Ovary (tissue), 9 donors: Measurements from ENCODE around the gene NELFA. TPM values are rescaled to one million over a fixed set of nuclear protein-coding genes. Genes with fewer than 3 reads are reported as not detected.
A peak's percentile ranks its signal among the peaks of the same experiment; 100 is the strongest.

Experiments used
- DNase-seq, 5 donors: peaks; one replicate each; pipeline ENCODE4 v3.0.0-alpha.2; 2019 to 2020
- H3K27ac ChIP-seq, 2 donors: fragments of 200-600 bp; one replicate each; pipeline versions ENCODE4 v1.5.1 to v1.8.0; 2019 to 2022
- H3K27me3 ChIP-seq: fragments of 200-600 bp; one replicate; pipeline ENCODE4 v1.8.0; 2022
- H3K36me3 ChIP-seq: fragments of 200-600 bp; sonication (generic); one replicate; pipeline ENCODE4 v1.5.1; 2019
- H3K4me1 ChIP-seq: one replicate; pipeline ENCODE4 v1.8.1; 2013; ENCODE audit warnings: mild to moderate bottlenecking, moderate library complexity; ENCODE audit not compliant: insufficient read depth
- H3K4me3 ChIP-seq: fragments of 200-600 bp; sonication (generic); one replicate; pipeline ENCODE4 v1.5.1; 2017
- H3K9me3 ChIP-seq, 2 donors: fragments of 200-600 bp in 1 of 2; sonication (generic) in 1 of 2; one replicate each; pipeline versions ENCODE4 v1.5.1 to v1.8.1; 2013 to 2019; ENCODE audit warnings: mild to moderate bottlenecking in 1 of 2, moderate library complexity in 1 of 2
- EP300 ChIP-seq: sonication (generic); formaldehyde crosslinking; IDR thresholded peaks from one replicate; pipeline ENCODE4 v1.6.1; 2017; ENCODE audit warnings: antibody characterized with exemption
- POLR2A ChIP-seq: fragments of 450-650 bp; IDR thresholded peaks from one replicate; pipeline ENCODE4 v1.6.1; 2017; ENCODE audit warnings: antibody characterized with exemption, mild to moderate bottlenecking, moderate library complexity
- WGBS, 3 donors: extraction: QIAGEN DNeasy Blood & Tissue Kit in 1 of 3; methylation state at CpG; one replicate each; pipeline versions ENCODE4 v1.1.5 to v1.1.7; 2013 to 2017; 5-methylcytosine and 5-hydroxymethylcytosine counted together
- intact Hi-C, 4 donors: fragments of 100-400 bp; cut with DNase I; formaldehyde crosslinking; loops; one replicate each; pipeline versions ENCODE4 v1.11.0 to v1.15.1; 2022 to 2023
- polyA plus RNA-seq, 2 donors: library from polyadenylated mRNA; stranded (reverse); fragments of 200-250 nt in 1 of 2; fragments of 350-450 nt in 1 of 2; fragmentation: Illumina TruSeq in 1 of 2; extraction: RNeasy Lipid Tissue Mini Kit (QIAGEN cat#74804) in 1 of 2; gene quantifications; one replicate each; pipeline ENCODE4 v1.2.3, GENCODE V29; 2013 to 2014
- total RNA-seq, 7 donors: library from RNA; depleted of rRNA in 2 of 7; stranded (reverse); fragments of >200 nt in 2 of 7; fragmentation: NEBNext Ultra II Directional in 3 of 7; extraction: Animal tissue kit (Norgen Biotek cat#: 25700) in 3 of 7; gene quantifications; one replicate each; pipeline versions ENCODE4 v1.1.0 to v1.2.4, GENCODE V29; 2016 to 2023
- TF ChIP-seq, protein P1 (sequence below), 3 donors: fragments of 450-650 bp in 2 of 3; fragments of 200-600 bp in 1 of 3; IDR thresholded peaks; one replicate each; pipeline versions ENCODE4 v1.5.1 to v1.8.0; 2016 to 2022; ENCODE audit warnings: antibody characterized with exemption in 3 of 3, mild to moderate bottlenecking in 1 of 3
- donor health status: DM: no; HTN: no; CAD: no; lungs with moderate emphysema.
- donor health status: DM: no; HTN: no; CAD: no.
- donor health status: Bipolar disorder and iron deficiency.
- donor health status: DM: yes; HTN: yes; CAD: no.
- donor health status: DM: no; HTN: no; CAD: no.
- donor health status: DM: yes; HTN: yes; CAD: no.

The NELFA gene
- total and polyA plus RNA-seq, 9 donors = 12.5 to 42.8 (median 30.8) TPM

DNA sequence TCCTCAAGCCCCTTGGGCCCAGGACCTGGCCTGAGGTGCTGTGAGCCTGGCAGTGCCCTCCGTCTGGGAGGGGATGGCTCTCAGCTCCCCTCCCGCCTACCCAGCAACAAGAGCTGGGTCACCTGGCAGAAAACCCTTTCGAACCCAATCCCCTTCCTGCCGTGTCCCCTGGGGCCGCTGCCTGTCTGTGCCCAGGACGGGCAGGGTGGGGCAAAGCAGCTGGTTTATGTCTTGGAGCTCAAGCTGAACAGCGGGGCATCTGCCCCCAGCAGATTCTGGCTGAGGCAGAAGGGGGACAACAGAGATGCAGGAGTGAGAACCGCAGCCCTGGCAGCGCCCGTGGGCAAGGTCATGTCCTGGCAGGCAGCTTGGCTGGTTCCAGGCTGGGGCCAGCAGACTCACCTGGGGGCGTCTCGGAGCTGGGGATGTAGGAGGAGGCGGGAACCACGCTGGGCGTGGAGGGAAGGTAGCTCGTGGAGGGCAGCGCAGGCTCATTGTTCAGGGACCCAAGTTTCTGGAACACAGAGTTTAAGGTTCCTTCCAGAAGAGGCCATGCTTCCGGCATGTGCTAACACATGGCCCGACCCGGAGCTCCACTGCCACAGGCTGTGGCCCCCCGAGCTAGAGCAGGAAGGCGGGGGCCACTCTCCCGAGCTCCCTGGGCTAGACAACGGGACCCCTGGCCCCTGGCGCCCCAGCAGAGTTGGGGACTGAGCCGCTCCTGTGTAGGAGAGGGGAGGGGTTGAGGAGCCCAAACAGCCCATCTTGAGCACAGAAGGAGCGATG, 24.2 kb downstream of the NELFA start:
- 72 to 80% (median 75%) methylated on average over 27 of the region's 27 CpGs for WGBS, 3 donors
- Histone ChIP-seq H3K36me3 (no peaks in the 10 kb centered on the region), H3K27me3 (no peaks in the 10 kb centered on the region), H3K27ac (no peak overlapping the region), H3K4me3 (no peak overlapping the region), H3K4me1 (no peaks in the 10 kb centered on the region), H3K9me3 (no peaks in the 10 kb centered on the region)
- intact Hi-C loops = no loop called here
- peak in 1 of 5 donors; percentile 9 for DNase-seq
- TF ChIP-seq POLR2A = no peak
- no peak for TF ChIP-seq EP300
- TF ChIP-seq, protein P1, sequence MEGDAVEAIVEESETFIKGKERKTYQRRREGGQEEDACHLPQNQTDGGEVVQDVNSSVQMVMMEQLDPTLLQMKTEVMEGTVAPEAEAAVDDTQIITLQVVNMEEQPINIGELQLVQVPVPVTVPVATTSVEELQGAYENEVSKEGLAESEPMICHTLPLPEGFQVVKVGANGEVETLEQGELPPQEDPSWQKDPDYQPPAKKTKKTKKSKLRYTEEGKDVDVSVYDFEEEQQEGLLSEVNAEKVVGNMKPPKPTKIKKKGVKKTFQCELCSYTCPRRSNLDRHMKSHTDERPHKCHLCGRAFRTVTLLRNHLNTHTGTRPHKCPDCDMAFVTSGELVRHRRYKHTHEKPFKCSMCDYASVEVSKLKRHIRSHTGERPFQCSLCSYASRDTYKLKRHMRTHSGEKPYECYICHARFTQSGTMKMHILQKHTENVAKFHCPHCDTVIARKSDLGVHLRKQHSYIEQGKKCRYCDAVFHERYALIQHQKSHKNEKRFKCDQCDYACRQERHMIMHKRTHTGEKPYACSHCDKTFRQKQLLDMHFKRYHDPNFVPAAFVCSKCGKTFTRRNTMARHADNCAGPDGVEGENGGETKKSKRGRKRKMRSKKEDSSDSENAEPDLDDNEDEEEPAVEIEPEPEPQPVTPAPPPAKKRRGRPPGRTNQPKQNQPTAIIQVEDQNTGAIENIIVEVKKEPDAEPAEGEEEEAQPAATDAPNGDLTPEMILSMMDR (IDR thresholded peaks at IDR 0.05) = no peak

DNA sequence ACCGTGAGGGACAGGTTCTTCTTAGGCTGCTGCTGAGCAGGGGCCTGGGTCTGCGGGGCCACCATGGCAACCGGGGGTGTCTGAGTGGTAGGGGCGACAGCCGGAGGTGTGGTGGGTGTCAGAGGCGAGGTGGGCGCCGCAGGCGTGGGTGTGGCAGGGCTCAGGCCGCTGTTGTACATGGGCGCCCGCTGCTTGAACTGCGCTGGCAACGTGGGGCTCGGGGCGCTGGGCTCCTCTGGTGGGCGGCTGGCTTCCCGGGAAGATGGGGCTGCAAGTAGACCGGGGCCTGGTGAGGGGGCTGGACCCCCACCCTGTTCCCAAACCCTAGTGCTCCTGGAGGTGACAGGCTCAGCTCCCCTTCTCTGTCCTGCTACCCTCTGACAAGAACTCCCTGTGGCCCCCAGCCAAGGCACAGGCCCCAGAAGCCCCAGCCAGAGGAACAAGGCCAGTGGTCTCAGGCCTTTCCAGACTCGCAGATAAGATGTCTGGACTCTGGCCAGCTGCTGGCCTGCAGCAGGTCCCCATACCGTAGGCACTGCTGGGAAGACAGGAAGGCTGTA, 24.8 kb downstream of the NELFA start:
- TF ChIP-seq, protein P1 (IDR thresholded peaks at IDR 0.05) = no peak
- TF ChIP-seq POLR2A = no peak
- TF ChIP-seq EP300 = no peak
- WGBS, 3 donors = 81 to 88% (median 85%) methylated on average over 20 to 21 of the region's 21 CpGs
- H3K9me3 ChIP-seq = no peaks in the 10 kb centered on the region
- no peak overlapping the region for H3K4me3 ChIP-seq
- no peaks in the 10 kb centered on the region for H3K27me3 ChIP-seq
- intact Hi-C loops = no loop called here
- peak in 4 of 5 donors; percentile 35 to 65 (median 46) for DNase-seq
- no peaks in the 10 kb centered on the region for H3K4me1 ChIP-seq
- no peaks in the 10 kb centered on the region for H3K36me3 ChIP-seq
- no peak overlapping the region for H3K27ac ChIP-seq

DNA sequence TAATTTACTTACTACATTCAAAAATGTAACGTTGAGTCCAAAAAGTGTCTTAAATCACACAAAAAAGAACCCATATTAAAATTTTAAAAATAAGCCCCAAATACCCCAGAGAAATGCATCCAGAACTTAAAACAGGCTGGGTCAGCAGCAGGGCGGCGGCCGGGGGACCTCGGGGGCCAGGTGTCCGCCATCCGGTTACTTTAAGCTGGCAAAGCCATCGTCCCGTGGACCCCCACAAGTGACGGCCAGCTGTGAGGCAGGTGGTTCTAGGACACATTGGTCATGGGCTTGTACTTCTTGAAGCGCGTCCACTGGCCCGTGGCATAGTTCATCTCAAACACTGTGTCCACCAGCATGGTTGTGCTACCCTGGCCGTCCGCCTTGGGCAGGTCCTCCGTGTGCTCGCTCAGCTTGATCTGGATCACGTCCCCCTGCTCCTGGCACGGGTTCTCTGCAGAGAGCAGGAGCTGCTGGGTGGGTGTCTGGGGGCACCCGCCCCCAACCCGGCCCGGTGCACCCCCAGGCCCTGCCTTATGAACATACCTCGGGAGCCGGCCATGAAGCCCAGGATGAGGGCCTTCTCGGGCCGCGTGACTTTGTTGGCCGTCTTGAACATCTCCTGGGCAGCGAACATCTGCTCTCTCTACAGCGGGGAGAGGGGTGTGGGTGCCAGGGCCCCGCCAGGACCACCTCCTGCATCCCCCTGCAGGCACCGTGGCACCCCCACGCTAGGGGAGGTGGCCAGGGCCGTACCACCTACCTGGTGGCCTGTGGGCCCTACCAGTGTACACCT, 25.5 kb downstream of the NELFA start:
- no peaks in the 10 kb centered on the region for H3K9me3 ChIP-seq
- H3K4me3 ChIP-seq = no peak overlapping the region
- 86 to 90% (median 89%) methylated on average over 33 to 34 of the region's 34 CpGs for WGBS, 3 donors
- no peaks in the 10 kb centered on the region for H3K36me3 ChIP-seq
- H3K27me3 ChIP-seq = no peaks in the 10 kb centered on the region
- H3K27ac ChIP-seq = no peak overlapping the region
- TF ChIP-seq, protein P1 (IDR thresholded peaks at IDR 0.05) = no peak
- TF ChIP-seq POLR2A (no peak), EP300 (no peak)
- no peaks in the 10 kb centered on the region for H3K4me1 ChIP-seq
- no peak for DNase-seq
- intact Hi-C loops = no loop called here

DNA sequence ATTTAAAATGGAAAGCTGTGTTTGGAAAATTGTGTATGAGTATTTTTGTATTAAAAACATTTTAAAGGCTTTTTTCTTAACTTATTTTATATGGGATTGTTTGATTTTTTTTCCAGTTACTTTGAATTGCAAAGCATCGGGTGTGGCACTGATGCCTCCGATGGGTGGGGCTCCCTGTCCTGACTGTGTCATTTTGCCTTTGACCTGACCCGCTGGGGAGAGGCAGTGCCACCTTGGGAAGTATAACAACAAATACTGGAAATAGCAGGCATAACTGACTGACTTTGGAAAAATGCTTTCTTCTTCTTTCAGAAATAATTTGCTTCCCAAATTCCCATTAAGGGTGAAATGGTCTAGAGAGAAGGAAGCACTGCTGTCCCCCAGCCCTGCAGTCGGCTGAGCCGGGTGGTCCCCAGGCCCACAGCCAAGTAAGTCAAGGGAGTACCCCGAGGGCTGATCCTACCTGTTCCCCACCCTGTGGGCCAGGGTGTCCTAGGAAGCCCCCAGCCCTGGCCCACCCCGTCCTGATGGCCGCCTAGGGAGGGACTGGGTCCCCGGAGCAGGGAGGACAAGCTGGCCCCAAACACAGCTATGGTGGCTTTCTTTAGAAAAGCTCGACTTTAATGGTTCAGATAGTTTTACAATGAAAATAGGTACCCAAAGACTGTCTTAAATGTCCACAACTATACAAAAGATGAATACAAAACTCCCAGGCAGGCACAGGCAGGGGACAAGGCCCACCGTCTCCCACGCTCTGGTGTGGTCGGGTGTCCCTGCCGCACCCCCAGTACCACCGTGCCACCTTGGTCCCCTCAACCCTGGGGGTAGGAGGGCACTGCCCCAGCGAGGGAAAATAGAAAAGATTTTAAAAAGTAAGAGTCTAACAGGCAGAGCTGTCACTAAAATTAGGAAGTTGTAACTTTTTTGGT, 26.4 kb downstream of the NELFA start:
- Histone ChIP-seq H3K27me3 (no peaks in the 10 kb centered on the region), H3K4me3 (no peak overlapping the region), H3K4me1 (no peaks in the 10 kb centered on the region), H3K9me3 (no peaks in the 10 kb centered on the region), H3K27ac (no peak overlapping the region), H3K36me3 (no peaks in the 10 kb centered on the region)
- 82 to 87% (median 85%) methylated on average over 16 of the region's 16 CpGs for WGBS, 3 donors
- TF ChIP-seq POLR2A (no peak), EP300 (no peak)
- TF ChIP-seq, protein P1 (IDR thresholded peaks at IDR 0.05) = no peak
- DNase-seq = no peak
- intact Hi-C loops = no loop called here
